HCT116 (cell line): ENCODE results near the gene RAB37. TPM values are rescaled to one million over a fixed set of nuclear protein-coding genes. Genes with fewer than 3 reads are reported as not detected.

Experiments
- ATAC-seq: fragments of 200-7000 bp; cut with Tn5 transposase; 2 replicates; pipeline ENCODE4 v1.9.1; 2020; ENCODE audit warnings: mild to moderate bottlenecking, moderate library complexity
- BruUV-seq: library from RNA; stranded (reverse); fragments of 400-500 nt; replicated peaks from 2 replicates; lab custom pipeline; 2021; lab: Mats Ljungman, UMichigan
- CTCF ChIA-PET: fragments of 300-600 bp; sonication (Branson Sonifier 250); formaldehyde crosslinking; loops from one replicate; lab custom pipeline; 2021; ENCODE audit warnings: antibody characterized with exemption; lab: Charles Lee
- POLR2A ChIA-PET: fragments of 300-600, 350-600 bp; sonication (Branson Sonifier 250); formaldehyde crosslinking; loops from one replicate; lab custom pipeline; 2021; ENCODE audit warnings: antibody characterized with exemption; lab: Charles Lee
- RAD21 ChIA-PET, 2 experiments: fragments of 300-600 bp; sonication (Branson Sonifier 250); formaldehyde crosslinking; loops; one replicate each; lab custom pipeline; 2023; ENCODE audit warnings: low total read pairs in 2 of 2; ENCODE audit not compliant: uncharacterized antibody in 2 of 2, unreplicated experiment in 2 of 2, low non-redundant PET in 1 of 2; lab: Charles Lee
- DNase-seq: peaks from one replicate; pipeline ENCODE4 v3.0.0-alpha.2; 2010; ENCODE audit warnings: low read depth, low spot score
- H2AFZ ChIP-seq: fragments of 200-600 bp; shearing (Covaris generic), sonication (generic); 2 replicates; pipeline ENCODE4 v1.6.1; 2017; ENCODE audit warnings: low read depth, mixed run types, mixed read lengths, antibody characterized with exemption, low read length; ENCODE audit not compliant: poor library complexity, severe bottlenecking
- H3K27ac ChIP-seq: 2 replicates; pipeline ENCODE4 v1.5.1; 2012; ENCODE audit warnings: low read depth, low read length
- H3K27me3 ChIP-seq: fragments of 200-600 bp; sonication (generic); 2 replicates; pipeline ENCODE4 v1.6.1; 2016; ENCODE audit warnings: mixed run types, low read length, mixed read lengths; ENCODE audit not compliant: insufficient read depth
- H3K36me3 ChIP-seq, 2 experiments: fragments of 200-500 bp in 1 of 2; fragments of 200-600 bp in 1 of 2; sonication (Bioruptor generic) in 1 of 2; sonication (generic) in 1 of 2; 2 replicates each; pipeline versions ENCODE4 v1.5.1 to v1.6.1; 2014 to 2016; ENCODE audit warnings: low read length in 2 of 2, inconsistent platforms in 1 of 2, mixed read lengths in 1 of 2, mixed run types in 1 of 2; ENCODE audit not compliant: insufficient read depth in 2 of 2, control insufficient read depth in 1 of 2
- H3K4me1 ChIP-seq, 2 experiments: fragments of 200-600 bp in 1 of 2; sonication (generic) in 1 of 2; 2 replicates each; pipeline versions ENCODE4 v1.5.1 to v1.6.1; 2012 to 2017; ENCODE audit warnings: low read length in 2 of 2, inconsistent platforms in 1 of 2, mild to moderate bottlenecking in 1 of 2, mixed read lengths in 1 of 2, mixed run types in 1 of 2, moderate library complexity in 1 of 2; ENCODE audit not compliant: insufficient read depth in 2 of 2, control insufficient read depth in 1 of 2
- H3K4me2 ChIP-seq: fragments of 200-600 bp; sonication (generic); 2 replicates; pipeline ENCODE4 v1.6.1; 2017; ENCODE audit warnings: mixed run types, low read length, mixed read lengths
- H3K4me3 ChIP-seq, 2 experiments: fragments of 200-600 bp in 1 of 2; sonication (generic) in 1 of 2; replicated peaks in 1 of 2; 2 replicates each; pipeline ENCODE4 v1.5.1; 2011 to 2016; ENCODE audit warnings: low read length in 2 of 2, control low read depth in 1 of 2, low read depth in 1 of 2, mild to moderate bottlenecking in 1 of 2, mixed read lengths in 1 of 2, mixed run types in 1 of 2
- H3K79me2 ChIP-seq: fragments of 200-600 bp; sonication (generic); 2 replicates; pipeline ENCODE4 v1.6.1; 2017; ENCODE audit warnings: mild to moderate bottlenecking, mixed run types, low read length, moderate library complexity, mixed read lengths; ENCODE audit not compliant: insufficient read depth
- H3K9ac ChIP-seq: fragments of 200-600 bp; sonication (generic); 2 replicates; pipeline ENCODE4 v1.6.1; 2016; ENCODE audit warnings: low read length, mixed read lengths
- H3K9me2 ChIP-seq: fragments of 200-600 bp; sonication (generic), shearing (Covaris generic); 2 replicates; pipeline ENCODE4 v1.6.1; 2017; ENCODE audit warnings: mixed run types, mild to moderate bottlenecking, moderate library complexity; ENCODE audit not compliant: insufficient read depth
- H3K9me3 ChIP-seq, 2 experiments: fragments of 200-500 bp in 1 of 2; fragments of 200-600 bp in 1 of 2; sonication (Bioruptor generic) in 1 of 2; sonication (generic) in 1 of 2; 2 replicates each; pipeline ENCODE4 v1.6.1; 2014 to 2017; ENCODE audit warnings: low read length in 2 of 2, mixed read lengths in 2 of 2, inconsistent platforms in 1 of 2, low read depth in 1 of 2, mild to moderate bottlenecking in 1 of 2, mixed run types in 1 of 2, moderate library complexity in 1 of 2; ENCODE audit not compliant: control insufficient read depth in 1 of 2, insufficient read depth in 1 of 2
- H4K20me1 ChIP-seq: fragments of 200-600 bp; sonication (generic), shearing (Covaris generic); 2 replicates; pipeline ENCODE4 v1.6.1; 2017; ENCODE audit warnings: mixed run types, mild to moderate bottlenecking, moderate library complexity; ENCODE audit not compliant: insufficient read depth
- CEBPB ChIP-seq: IDR thresholded peaks from 2 replicates; pipeline ENCODE4 v1.6.1; 2012; ENCODE audit warnings: low read depth
- SP1 ChIP-seq: IDR thresholded peaks from 2 replicates; pipeline ENCODE4 v1.6.1; 2012; ENCODE audit warnings: low read depth
- ZNF274 ChIP-seq: fragments of 200-500 bp; sonication (Bioruptor generic); IDR thresholded peaks from 2 replicates; pipeline ENCODE4 v1.6.1; 2014; ENCODE audit warnings: mild to moderate bottlenecking, low read depth, low read length, inconsistent platforms
- intact Hi-C: fragments of 100-400 bp; cut with micrococcal nuclease; formaldehyde crosslinking; loops from 2 replicates; pipeline ENCODE4 v1.10.0; 2022
- total RNA-seq: library from RNA; stranded (reverse); gene quantifications from one replicate; pipeline ENCODE4 v1.2.1, GENCODE V29; 2021; ENCODE audit not compliant: unreplicated experiment
- TF ChIP-seq, protein P1 (sequence below), 3 experiments: fragments of 200-600 bp in 1 of 3; sonication (generic) in 1 of 3; IDR thresholded peaks in 2 of 3; conservative IDR thresholded peaks in 1 of 3; 2 replicates each; pipeline ENCODE4 v1.5.1; 2012 to 2017; ENCODE audit warnings: low read depth in 2 of 3, low read length in 2 of 3, antibody characterized with exemption in 1 of 3, borderline replicate concordance in 1 of 3, control low read depth in 1 of 3, mild to moderate bottlenecking in 1 of 3, mixed read lengths in 1 of 3, mixed run types in 1 of 3, moderate library complexity in 1 of 3; ENCODE audit not compliant: insufficient read depth in 1 of 3
- TF ChIP-seq, protein P2 (sequence below): IDR thresholded peaks from 2 replicates; pipeline ENCODE4 v1.6.1; 2012

The RAB37 gene
- total RNA-seq, 1 experiment from 2014 or later = 8.2 TPM

DNA sequence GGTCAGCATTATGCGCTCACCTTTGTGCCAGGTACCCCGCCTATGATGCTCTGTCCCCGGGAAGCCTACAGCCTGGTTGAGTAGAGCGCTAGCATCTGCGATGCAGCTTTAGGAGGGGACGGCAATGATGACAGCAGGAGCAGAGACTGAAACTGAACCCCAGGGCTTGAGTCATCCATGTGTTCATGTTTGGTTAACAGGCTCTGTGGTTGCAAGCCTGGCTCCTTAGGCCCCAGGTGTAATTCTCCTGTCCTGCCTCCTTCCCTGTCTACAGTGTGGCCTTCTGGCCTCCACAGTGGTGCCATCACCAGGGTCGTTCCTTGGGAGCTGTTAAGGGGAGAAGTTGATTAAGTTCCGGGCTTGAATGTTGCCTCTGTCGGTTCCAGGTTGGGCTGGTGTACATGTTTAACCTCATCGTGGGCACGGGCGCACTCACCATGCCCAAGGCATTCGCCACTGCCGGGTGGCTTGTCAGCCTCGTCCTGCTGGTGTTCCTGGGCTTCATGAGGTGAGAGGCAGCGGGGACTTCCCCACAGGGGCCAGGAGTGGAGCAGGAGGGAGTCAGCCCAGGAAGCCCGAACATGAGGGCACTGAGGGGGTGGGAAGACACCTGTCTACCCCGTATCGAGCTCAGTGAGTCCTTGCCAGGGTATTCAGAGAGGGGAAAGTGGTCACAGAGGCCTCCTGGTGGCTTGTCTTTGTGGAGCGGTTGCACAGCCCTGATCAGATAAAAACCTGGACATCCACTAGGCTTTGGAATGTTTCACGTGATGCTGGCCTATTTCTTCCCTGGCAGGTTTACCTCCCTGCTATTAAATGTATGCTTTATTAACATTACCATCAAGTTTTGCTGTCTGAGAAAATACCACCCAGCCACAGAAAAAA is 48.3 kb downstream of the RAB37 start:
- Histone ChIP-seq H4K20me1 (no peaks in the 10 kb centered on the region), H3K4me3 (no peak overlapping the region), H3K36me3 (peaks cover 0 to 2% of the 10 kb centered on the region in 2 experiments; a peak in 2 of 4 replicates), H3K4me1 (no peaks in the 10 kb centered on the region), H2AFZ (no peak overlapping the region), H3K27me3 (no peaks in the 10 kb centered on the region), H3K27ac (no peak overlapping the region), H3K9me3 (no peaks in the 10 kb centered on the region), H3K4me2 (no peak overlapping the region), H3K9me2 (no peaks in the 10 kb centered on the region), H3K9ac (no peak overlapping the region), H3K79me2 (peaks cover 5% of the 10 kb centered on the region; the same call in 1 of the 2 replicates)
- TF ChIP-seq, protein P1, sequence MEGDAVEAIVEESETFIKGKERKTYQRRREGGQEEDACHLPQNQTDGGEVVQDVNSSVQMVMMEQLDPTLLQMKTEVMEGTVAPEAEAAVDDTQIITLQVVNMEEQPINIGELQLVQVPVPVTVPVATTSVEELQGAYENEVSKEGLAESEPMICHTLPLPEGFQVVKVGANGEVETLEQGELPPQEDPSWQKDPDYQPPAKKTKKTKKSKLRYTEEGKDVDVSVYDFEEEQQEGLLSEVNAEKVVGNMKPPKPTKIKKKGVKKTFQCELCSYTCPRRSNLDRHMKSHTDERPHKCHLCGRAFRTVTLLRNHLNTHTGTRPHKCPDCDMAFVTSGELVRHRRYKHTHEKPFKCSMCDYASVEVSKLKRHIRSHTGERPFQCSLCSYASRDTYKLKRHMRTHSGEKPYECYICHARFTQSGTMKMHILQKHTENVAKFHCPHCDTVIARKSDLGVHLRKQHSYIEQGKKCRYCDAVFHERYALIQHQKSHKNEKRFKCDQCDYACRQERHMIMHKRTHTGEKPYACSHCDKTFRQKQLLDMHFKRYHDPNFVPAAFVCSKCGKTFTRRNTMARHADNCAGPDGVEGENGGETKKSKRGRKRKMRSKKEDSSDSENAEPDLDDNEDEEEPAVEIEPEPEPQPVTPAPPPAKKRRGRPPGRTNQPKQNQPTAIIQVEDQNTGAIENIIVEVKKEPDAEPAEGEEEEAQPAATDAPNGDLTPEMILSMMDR (IDR thresholded peaks at IDR 0.05 in 2 of 3, conservative IDR thresholded peaks at IDR 0.05 in 1 of 3; ENCODE audit: borderline replicate concordance in 1 of 3, insufficient read depth in 1 of 3, low read depth in 2 of 3, low read length in 2 of 3) = peak in 2 of 3 experiments; percentile 22 to 23; a peak in 2 of 6 replicates
- no peak for TF ChIP-seq CEBPB
- RAD21 ChIA-PET = no interaction called here
- DNase-seq (no peak), ATAC-seq (no peak)
- POLR2A ChIA-PET = no interaction called here
- intact Hi-C loops = no loop called here
- CTCF ChIA-PET = interaction anchor here (1.0 kb wide), 2 partner anchors 57 to 128 kb away, joined by 3 to 5 read pairs; no protein-coding TSS in a partner anchor
- BruUV-seq = no TSS peak

DNA sequence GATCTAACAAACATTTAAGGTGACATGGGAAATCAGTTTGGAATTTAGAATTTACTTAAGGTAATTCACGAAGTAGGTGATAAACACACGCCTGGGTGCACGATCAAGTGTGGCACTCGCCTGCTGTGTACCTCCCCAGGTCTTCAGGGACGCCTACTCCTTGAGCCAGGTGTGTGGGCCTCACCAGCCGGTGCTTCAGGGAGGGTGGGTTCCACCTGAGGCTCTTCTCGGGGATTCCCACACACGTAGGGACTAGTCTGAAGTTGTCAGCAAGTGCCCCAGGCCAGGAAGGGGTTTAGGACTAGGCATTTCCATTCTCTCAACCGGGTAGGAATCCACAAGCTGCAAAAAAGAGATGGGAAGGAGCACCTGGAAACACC is 48.9 kb downstream of the RAB37 start:
- ChIA-PET CTCF (interaction anchor here (1.0 kb wide), 2 partner anchors 56 to 128 kb away, joined by 3 to 5 read pairs; no protein-coding TSS in a partner anchor), POLR2A (no interaction called here), RAD21 (no interaction called here)
- Histone ChIP-seq H3K27ac (no peak overlapping the region), H4K20me1 (no peaks in the 10 kb centered on the region), H3K4me2 (no peak overlapping the region), H3K9ac (no peak overlapping the region), H3K27me3 (no peaks in the 10 kb centered on the region), H3K9me3 (no peaks in the 10 kb centered on the region), H3K9me2 (no peaks in the 10 kb centered on the region), H3K4me1 (no peaks in the 10 kb centered on the region), H3K79me2 (peaks cover 5% of the 10 kb centered on the region; the same call in 1 of the 2 replicates), H3K4me3 (no peak overlapping the region), H3K36me3 (peaks cover 0 to 2% of the 10 kb centered on the region in 2 experiments; a peak in 2 of 4 replicates), H2AFZ (no peak overlapping the region)
- ATAC-seq = no peak
- no peak for TF ChIP-seq CEBPB
- no peak for TF ChIP-seq ZNF274
- TF ChIP-seq, protein P2, sequence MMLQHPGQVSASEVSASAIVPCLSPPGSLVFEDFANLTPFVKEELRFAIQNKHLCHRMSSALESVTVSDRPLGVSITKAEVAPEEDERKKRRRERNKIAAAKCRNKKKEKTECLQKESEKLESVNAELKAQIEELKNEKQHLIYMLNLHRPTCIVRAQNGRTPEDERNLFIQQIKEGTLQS = no peak
- no peak for TF ChIP-seq SP1
- intact Hi-C loops = no loop called here
- no peak for DNase-seq
- no TSS peak for BruUV-seq
